OCI-LY3 (cell line): ENCODE data around the gene UBE2G2.

Source experiments
- CTCF ChIP-seq: fragments of 200-600, 300-600 bp; sonication (generic); IDR thresholded peaks from 2 replicates; pipeline ENCODE4 v1.5.1; 2014; ENCODE audit warnings: antibody characterized with exemption, low read length, low read depth
- EZH2phosphoT487 ChIP-seq: fragments of 200-600 bp; shearing (Covaris generic); IDR thresholded peaks from 2 replicates; pipeline ENCODE4 v1.6.1; 2018; ENCODE audit warnings: antibody characterized with exemption, mixed run types, low read depth

- no peak for TF ChIP-seq CTCF
- TF ChIP-seq EZH2phosphoT487 = no peak
These were observed 15.9 kb upstream of the UBE2G2 start for GRCh38 chr21:44817506-44817880.
